Glutamatergic neuron (in vitro differentiated cells): ENCODE measurements around the gene SEC14L1. TPM values are rescaled to one million over a fixed set of nuclear protein-coding genes. Genes with fewer than 3 reads are reported as not detected.

Experiments used
- DNase-seq: peaks from one replicate; pipeline ENCODE4 v3.0.0; 2022
- H3K27ac Mint-ChIP-seq: one replicate; pipeline ENCODE4 v1.8.0; 2020; ENCODE audit warnings: mild to moderate bottlenecking, mixed read lengths, inconsistent platforms; ENCODE audit not compliant: unreplicated experiment
- H3K27me3 Mint-ChIP-seq: one replicate; pipeline ENCODE4 v1.8.0; 2020; ENCODE audit warnings: mild to moderate bottlenecking, moderate library complexity, mixed read lengths, inconsistent platforms; ENCODE audit not compliant: unreplicated experiment
- H3K36me3 Mint-ChIP-seq: one replicate; pipeline ENCODE4 v1.8.0; 2020; ENCODE audit warnings: mild to moderate bottlenecking, mixed read lengths, inconsistent platforms; ENCODE audit not compliant: unreplicated experiment
- H3K4me1 Mint-ChIP-seq: one replicate; pipeline ENCODE4 v1.8.0; 2020; ENCODE audit warnings: mild to moderate bottlenecking, low read depth, mixed read lengths, inconsistent platforms; ENCODE audit not compliant: unreplicated experiment
- H3K4me3 Mint-ChIP-seq: one replicate; pipeline ENCODE4 v1.8.0; 2020; ENCODE audit warnings: mild to moderate bottlenecking, mixed read lengths, inconsistent platforms; ENCODE audit not compliant: unreplicated experiment
- H3K9me3 Mint-ChIP-seq: one replicate; pipeline ENCODE4 v1.8.0; 2020; ENCODE audit warnings: mild to moderate bottlenecking, moderate library complexity, mixed read lengths, inconsistent platforms; ENCODE audit not compliant: unreplicated experiment
- total RNA-seq: library from RNA; stranded (reverse); fragmentation: NEBNext Ultra II Directional; extraction: Animal tissue kit (Norgen Biotek cat#: 25700); gene quantifications from one replicate; pipeline ENCODE4 v1.2.1, GENCODE V29; 2021; ENCODE audit not compliant: unreplicated experiment
- TF ChIP-seq, protein P1 (sequence below): fragments of 200-600 bp; sonication (generic); IDR thresholded peaks from one replicate; pipeline ENCODE4 v1.5.0; 2021; ENCODE audit not compliant: partially characterized antibody, unreplicated experiment

SEC14L1 gene
- total RNA-seq, 1 donor from 2014 or later: 104 TPM

DNA sequence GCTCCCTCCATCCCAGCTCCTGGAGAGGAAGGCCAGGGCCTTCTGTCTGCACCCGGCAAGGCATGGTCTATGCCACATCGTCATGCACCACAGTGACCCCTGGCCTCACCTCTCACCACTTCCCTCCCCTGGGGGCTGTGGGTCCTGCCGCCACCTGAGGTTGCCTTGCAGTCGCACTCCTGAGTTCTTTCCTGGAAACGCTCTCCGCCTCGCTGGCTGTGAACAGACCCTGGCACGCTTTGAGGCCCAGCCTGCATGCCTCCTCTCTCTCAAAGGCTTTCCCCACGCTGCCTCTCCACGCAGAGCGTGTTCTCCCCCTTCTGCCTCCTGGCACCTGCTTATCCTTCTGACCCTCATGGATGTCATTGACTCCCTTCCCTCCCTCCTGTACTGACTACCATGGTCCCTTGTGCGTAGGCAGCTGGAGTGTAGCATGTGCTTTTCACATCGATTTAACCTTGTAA lies 45.4 kb downstream of the SEC14L1 start:
- Mint-ChIP-seq H3K4me1 (peaks cover 15% of the 10 kb centered on the region), H3K9me3 (peaks cover under 1% of the 10 kb centered on the region), H3K27me3 (peaks cover 2% of the 10 kb centered on the region), H3K36me3 (no peaks in the 10 kb centered on the region), H3K4me3 (no peak overlapping the region), H3K27ac (no peak overlapping the region)
- TF ChIP-seq, protein P1, sequence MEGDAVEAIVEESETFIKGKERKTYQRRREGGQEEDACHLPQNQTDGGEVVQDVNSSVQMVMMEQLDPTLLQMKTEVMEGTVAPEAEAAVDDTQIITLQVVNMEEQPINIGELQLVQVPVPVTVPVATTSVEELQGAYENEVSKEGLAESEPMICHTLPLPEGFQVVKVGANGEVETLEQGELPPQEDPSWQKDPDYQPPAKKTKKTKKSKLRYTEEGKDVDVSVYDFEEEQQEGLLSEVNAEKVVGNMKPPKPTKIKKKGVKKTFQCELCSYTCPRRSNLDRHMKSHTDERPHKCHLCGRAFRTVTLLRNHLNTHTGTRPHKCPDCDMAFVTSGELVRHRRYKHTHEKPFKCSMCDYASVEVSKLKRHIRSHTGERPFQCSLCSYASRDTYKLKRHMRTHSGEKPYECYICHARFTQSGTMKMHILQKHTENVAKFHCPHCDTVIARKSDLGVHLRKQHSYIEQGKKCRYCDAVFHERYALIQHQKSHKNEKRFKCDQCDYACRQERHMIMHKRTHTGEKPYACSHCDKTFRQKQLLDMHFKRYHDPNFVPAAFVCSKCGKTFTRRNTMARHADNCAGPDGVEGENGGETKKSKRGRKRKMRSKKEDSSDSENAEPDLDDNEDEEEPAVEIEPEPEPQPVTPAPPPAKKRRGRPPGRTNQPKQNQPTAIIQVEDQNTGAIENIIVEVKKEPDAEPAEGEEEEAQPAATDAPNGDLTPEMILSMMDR: no peak
- DNase-seq: no peak

DNA sequence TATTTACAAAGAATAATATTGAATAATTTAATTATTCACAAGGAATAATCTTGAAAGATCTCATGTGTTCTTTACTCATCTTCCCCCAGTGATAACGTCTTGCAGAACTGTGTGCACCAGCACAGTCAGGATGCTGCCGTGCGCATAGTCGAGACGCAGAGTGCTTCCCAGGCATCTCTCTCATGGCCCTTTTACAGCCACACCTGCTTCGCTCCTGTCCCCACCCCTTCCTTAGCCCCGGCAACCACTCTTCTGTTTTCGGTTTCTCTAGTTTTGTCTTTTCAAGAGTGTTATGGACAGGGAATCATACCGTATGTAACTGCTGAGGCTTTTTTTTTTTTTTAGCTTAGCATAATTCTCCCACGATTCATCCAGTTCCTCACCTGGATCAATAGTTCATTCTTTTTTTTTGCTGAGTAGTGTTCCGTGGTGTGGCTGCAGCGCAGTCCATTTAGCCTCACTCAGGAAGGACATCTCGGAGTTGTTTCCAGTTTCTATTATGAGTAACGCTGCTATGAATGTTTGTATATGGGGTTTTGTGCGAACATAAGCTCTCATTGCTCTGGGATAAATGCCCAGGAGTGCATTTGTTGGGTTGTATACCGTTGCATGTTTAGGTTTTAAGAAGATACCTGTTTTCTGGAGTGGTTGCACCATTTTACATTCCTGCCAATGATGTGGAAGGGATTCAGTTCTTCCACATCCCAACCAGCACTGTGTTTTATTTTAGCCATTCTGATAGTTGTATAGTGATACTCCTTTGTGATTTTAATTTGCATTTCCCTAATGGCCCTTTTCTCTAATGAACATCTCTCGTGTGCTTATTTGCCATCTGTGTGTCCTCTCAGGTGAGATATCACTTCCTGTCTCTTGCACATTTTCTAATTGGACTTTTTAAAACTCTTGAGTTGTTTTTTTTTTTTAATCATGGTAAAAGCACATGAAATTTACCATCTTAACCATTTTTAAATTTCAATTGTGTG lies 47.6 kb downstream of the SEC14L1 start:
- TF ChIP-seq, protein P1: no peak
- H3K4me3 Mint-ChIP-seq: no peak overlapping the region
- no peak for DNase-seq
- peaks cover 16% of the 10 kb centered on the region for H3K4me1 Mint-ChIP-seq
- H3K27me3 Mint-ChIP-seq: no peaks in the 10 kb centered on the region
- H3K27ac Mint-ChIP-seq: no peak overlapping the region
- no peaks in the 10 kb centered on the region for H3K9me3 Mint-ChIP-seq
- peaks cover 4% of the 10 kb centered on the region for H3K36me3 Mint-ChIP-seq

DNA sequence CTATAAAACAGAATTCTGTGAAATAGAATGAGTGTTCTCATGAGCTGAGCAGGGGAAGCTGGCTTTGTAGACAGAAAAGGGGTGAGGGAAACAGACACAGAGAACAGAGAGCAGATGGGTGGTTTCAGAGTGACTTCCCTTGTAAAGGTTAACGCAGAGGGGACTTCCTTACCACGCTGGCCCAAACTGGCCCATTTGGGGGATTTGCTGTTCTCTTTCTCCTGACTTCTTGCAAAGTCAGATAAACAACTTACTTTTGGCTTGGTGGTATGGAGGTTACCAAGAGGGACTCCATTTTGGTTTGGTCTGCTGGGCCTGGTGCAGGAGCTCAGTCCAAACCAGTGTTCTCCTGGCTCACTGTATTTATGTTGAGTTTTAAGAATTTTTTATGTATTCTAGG lies 48.4 kb downstream of the SEC14L1 start:
- Mint-ChIP-seq H3K27me3 (no peaks in the 10 kb centered on the region), H3K36me3 (peaks cover 4% of the 10 kb centered on the region)
- TF ChIP-seq, protein P1: no peak

DNA sequence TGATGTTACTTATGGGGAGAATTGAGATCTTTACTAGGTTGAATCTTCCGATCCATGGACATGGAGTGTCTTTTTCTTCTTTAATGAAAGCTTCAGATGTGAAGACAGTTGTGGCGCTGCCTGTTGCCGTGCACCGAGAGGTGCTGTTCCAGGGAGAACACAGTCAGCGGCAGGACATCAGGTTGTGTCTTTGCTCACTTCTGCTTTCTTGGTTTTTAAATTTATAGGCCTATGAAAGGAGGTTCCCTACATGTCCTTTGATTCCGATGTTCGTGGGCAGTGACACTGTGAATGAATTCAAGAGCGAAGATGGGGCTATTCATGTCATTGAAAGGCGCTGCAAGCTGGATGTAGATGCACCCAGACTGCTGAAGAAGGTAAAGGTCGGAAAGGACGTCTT lies 49.8 kb downstream of the SEC14L1 start:
- Mint-ChIP-seq H3K27ac (no peak overlapping the region), H3K27me3 (no peaks in the 10 kb centered on the region), H3K9me3 (no peaks in the 10 kb centered on the region), H3K4me3 (no peak overlapping the region), H3K4me1 (peaks cover 16% of the 10 kb centered on the region), H3K36me3 (peaks cover 4% of the 10 kb centered on the region)
- no peak for DNase-seq
- TF ChIP-seq, protein P1: no peak

More for the DNA sequence above, 48.4 kb downstream of the SEC14L1 start:
- Mint-ChIP-seq H3K4me3 (no peak overlapping the region), H3K27ac (no peak overlapping the region), H3K9me3 (no peaks in the 10 kb centered on the region), H3K4me1 (peaks cover 16% of the 10 kb centered on the region)
- DNase-seq: no peak

DNA sequence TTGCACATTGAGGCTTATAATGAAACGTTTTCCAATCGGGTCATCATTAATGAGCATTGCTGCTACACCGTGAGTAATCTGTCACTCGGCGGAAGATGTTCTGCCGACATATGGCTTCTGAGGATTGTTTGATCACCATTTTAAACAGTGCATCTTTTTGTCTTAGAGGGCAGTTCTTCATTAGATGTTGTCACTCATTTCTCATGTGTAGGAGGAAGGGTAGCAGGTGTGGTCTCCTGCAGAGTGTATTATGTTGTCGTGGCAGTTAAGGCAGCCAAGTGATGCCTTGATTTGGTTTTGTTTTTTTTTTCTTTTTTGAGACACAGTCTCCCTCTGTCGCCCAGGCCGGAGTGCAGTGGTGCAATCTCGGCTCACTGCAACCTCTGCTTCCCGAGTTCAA lies 50.5 kb downstream of the SEC14L1 start:
- H3K4me3 Mint-ChIP-seq: no peak overlapping the region
- H3K27ac Mint-ChIP-seq: no peak overlapping the region
- DNase-seq: no peak
- TF ChIP-seq, protein P1: no peak
- peaks cover 4% of the 10 kb centered on the region for H3K36me3 Mint-ChIP-seq
- peaks cover 16% of the 10 kb centered on the region for H3K4me1 Mint-ChIP-seq
- H3K27me3 Mint-ChIP-seq: no peaks in the 10 kb centered on the region
- H3K9me3 Mint-ChIP-seq: no peaks in the 10 kb centered on the region
